H1 (cell line): ENCODE measurements around the gene SAP30L. TPM values are rescaled to one million over a fixed set of nuclear protein-coding genes. Genes with fewer than 3 reads are reported as not detected.

Experiments used
- CTCF ChIA-PET: fragments of 300-600 bp; sonication (Branson Sonifier 250); formaldehyde crosslinking; loops from one replicate; lab custom pipeline; 2021; ENCODE audit not compliant: partially characterized antibody; lab: Charles Lee
- POLR2A ChIA-PET: fragments of 300-600 bp; sonication (Branson Sonifier 250); formaldehyde crosslinking; loops from one replicate; lab custom pipeline; 2021; ENCODE audit warnings: inconsistent platforms; ENCODE audit not compliant: partially characterized antibody; lab: Charles Lee
- DNase-seq, 2 experiments: peaks; one replicate each; pipeline versions ENCODE4 v3.0.0 to v3.0.0-alpha.2; 2010 to 2022; ENCODE audit warnings: low spot score in 2 of 2, low read depth in 1 of 2, mixed read lengths in 1 of 2
- FAIRE-seq: peaks from 2 replicates; lab custom pipeline; 2011; peaks lifted over from hg19 to GRCh38; lab: Jason Lieb, UNC
- H2AFZ ChIP-seq: 2 replicates; pipeline ENCODE4 v1.8.1; 2012; ENCODE audit warnings: low read length, inconsistent platforms
- H2AK5ac ChIP-seq: 2 replicates; pipeline ENCODE4 v1.6.1; 2013; ENCODE audit warnings: low read depth, low read length
- H2BK120ac ChIP-seq: replicated peaks from 2 replicates; pipeline ENCODE3; 2013; ENCODE audit warnings: low read depth, low read length, inconsistent platforms
- H2BK12ac ChIP-seq: 2 replicates; pipeline ENCODE4 v1.6.1; 2013; ENCODE audit warnings: low read depth, low read length
- H2BK15ac ChIP-seq: 2 replicates; pipeline ENCODE4 v1.6.1; 2013; ENCODE audit warnings: low read length
- H2BK20ac ChIP-seq: 2 replicates; pipeline ENCODE4 v1.6.1; 2013; ENCODE audit warnings: low read length
- H2BK5ac ChIP-seq: 2 replicates; pipeline ENCODE4 v1.6.1; 2013; ENCODE audit warnings: low read depth, low read length
- H3K14ac ChIP-seq: 2 replicates; pipeline ENCODE4 v1.6.1; 2013; ENCODE audit warnings: inconsistent platforms; ENCODE audit not compliant: insufficient read length
- H3K18ac ChIP-seq: 2 replicates; pipeline ENCODE4 v1.6.1; 2013; ENCODE audit warnings: low read length; ENCODE audit errors: extremely low read depth
- H3K23ac ChIP-seq: 2 replicates; pipeline ENCODE4 v1.6.1; 2013; ENCODE audit warnings: inconsistent platforms; ENCODE audit not compliant: insufficient read length
- H3K23me2 ChIP-seq: 2 replicates; pipeline ENCODE4 v1.6.1; 2013; ENCODE audit warnings: low read depth, low read length
- H3K27ac ChIP-seq: 2 replicates; pipeline ENCODE4 v1.6.1; 2011; ENCODE audit warnings: low read depth, low read length, inconsistent platforms
- H3K27me3 ChIP-seq, 4 experiments: replicated peaks in 1 of 4; 1 replicate in 1 of 4; 2 replicates in 3 of 4; pipeline versions ENCODE4 v1.6.1 to v1.8.1; 2011 to 2013; ENCODE audit warnings: low read length in 3 of 4, mild to moderate bottlenecking in 3 of 4, inconsistent platforms in 2 of 4, mixed read lengths in 2 of 4, moderate library complexity in 1 of 4; ENCODE audit not compliant: control insufficient read depth in 3 of 4, insufficient read depth in 3 of 4; ENCODE audit errors: extremely low read depth in 1 of 4
- H3K36me3 ChIP-seq, 4 experiments: 2 replicates each; pipeline versions ENCODE4 v1.6.1 to v1.8.1; 2011 to 2013; ENCODE audit warnings: mild to moderate bottlenecking in 4 of 4, low read length in 3 of 4, moderate library complexity in 2 of 4, control low read depth in 1 of 4, inconsistent platforms in 1 of 4; ENCODE audit not compliant: insufficient read depth in 4 of 4, control insufficient read depth in 2 of 4
- H3K4ac ChIP-seq: replicated peaks from 2 replicates; pipeline ENCODE3; 2013; ENCODE audit warnings: low read length, low read depth, mixed read lengths, inconsistent platforms; ENCODE audit not compliant: insufficient read length
- H3K4me1 ChIP-seq, 4 experiments: replicated peaks in 1 of 4; 1 replicate in 1 of 4; 2 replicates in 3 of 4; pipeline versions ENCODE4 v1.6.1 to v1.8.1; 2011 to 2013; ENCODE audit warnings: low read length in 3 of 4, inconsistent platforms in 2 of 4, mixed read lengths in 1 of 4; ENCODE audit not compliant: insufficient read depth in 4 of 4, control insufficient read depth in 3 of 4
- H3K4me2 ChIP-seq, 2 experiments: 2 replicates each; pipeline versions ENCODE4 v1.6.1 to v1.8.1; 2011 to 2013; ENCODE audit warnings: low read depth in 2 of 2, low read length in 2 of 2, control low read depth in 1 of 2, inconsistent platforms in 1 of 2, mild to moderate bottlenecking in 1 of 2; ENCODE audit not compliant: insufficient read depth in 1 of 2
- H3K4me3 ChIP-seq, 4 experiments: fragments of 200-600, 300-600 bp in 1 of 4; sonication (generic), shearing (Covaris generic), sonication (Bioruptor Twin) in 1 of 4; 2 replicates each; pipeline versions ENCODE4 v1.5.1 to v1.8.1; 2011 to 2016; ENCODE audit warnings: low read length in 4 of 4, low read depth in 3 of 4, control low read depth in 2 of 4, inconsistent platforms in 2 of 4, mild to moderate bottlenecking in 2 of 4, mixed read lengths in 1 of 4, moderate library complexity in 1 of 4; ENCODE audit not compliant: insufficient read depth in 2 of 4; ENCODE audit errors: extremely low read depth in 1 of 4
- H3K56ac ChIP-seq: replicated peaks from 2 replicates; pipeline ENCODE3; 2013; ENCODE audit warnings: low read depth, mild to moderate bottlenecking, mixed read lengths, low read length, inconsistent platforms; ENCODE audit not compliant: insufficient read length
- H3K79me1 ChIP-seq: 2 replicates; pipeline ENCODE4 v1.6.1; 2013; ENCODE audit warnings: low read depth, low read length, control low read depth
- H3K79me2 ChIP-seq, 2 experiments: 2 replicates each; pipeline versions ENCODE4 v1.6.1 to v1.8.1; 2012 to 2013; ENCODE audit warnings: low read length in 2 of 2, mild to moderate bottlenecking in 2 of 2, inconsistent platforms in 1 of 2; ENCODE audit not compliant: insufficient read depth in 2 of 2, control insufficient read depth in 1 of 2
- H3K9ac ChIP-seq, 4 experiments: replicated peaks in 1 of 4; 1 replicate in 1 of 4; 2 replicates in 3 of 4; pipeline versions ENCODE4 v1.6.1 to v1.8.1; 2011 to 2013; ENCODE audit warnings: low read depth in 3 of 4, low read length in 3 of 4, control low read depth in 2 of 4, mild to moderate bottlenecking in 2 of 4, moderate library complexity in 2 of 4, inconsistent platforms in 1 of 4; ENCODE audit errors: extremely low read depth in 1 of 4
- H3K9me3 ChIP-seq, 2 experiments: 2 replicates each; pipeline versions ENCODE4 v1.6.1 to v1.8.1; 2012 to 2013; ENCODE audit warnings: mild to moderate bottlenecking in 2 of 2, moderate library complexity in 2 of 2, control low read depth in 1 of 2, inconsistent platforms in 1 of 2, low read depth in 1 of 2, low read length in 1 of 2, mixed read lengths in 1 of 2; ENCODE audit not compliant: insufficient read depth in 2 of 2
- H4K20me1 ChIP-seq, 2 experiments: replicated peaks in 1 of 2; 2 replicates each; pipeline versions ENCODE3 to v1.8.1; 2011 to 2013; ENCODE audit warnings: inconsistent platforms in 2 of 2, low read length in 2 of 2, mild to moderate bottlenecking in 1 of 2; ENCODE audit not compliant: insufficient read depth in 2 of 2, control insufficient read depth in 1 of 2
- H4K5ac ChIP-seq: 2 replicates; pipeline ENCODE4 v1.6.1; 2013; ENCODE audit warnings: low read length, low read depth, mixed read lengths, inconsistent platforms; ENCODE audit not compliant: insufficient read length
- H4K8ac ChIP-seq: 2 replicates; pipeline ENCODE4 v1.8.0; 2013; ENCODE audit warnings: mild to moderate bottlenecking, moderate library complexity, low read length, inconsistent platforms; ENCODE audit not compliant: insufficient read depth; ENCODE audit errors: extremely low read depth
- H4K91ac ChIP-seq: replicated peaks from 2 replicates; pipeline ENCODE3; 2013; ENCODE audit warnings: low read length, mixed read lengths, inconsistent platforms; ENCODE audit not compliant: insufficient read length
- WGBS, 2 experiments: shearing (Covaris generic) in 1 of 2; methylation state at CpG; one replicate each; pipeline versions ENCODE4 v1.1.6 to v1.1.7; 2013 to 2015; ENCODE audit warnings: low lambda C conversion rate in 2 of 2, mixed read lengths in 2 of 2, inconsistent platforms in 1 of 2, low coverage in 1 of 2, missing lambda C conversion rate in 1 of 2; ENCODE audit not compliant: insufficient replicate concordance in 2 of 2, insufficient coverage in 1 of 2, insufficient read length in 1 of 2; ENCODE audit errors: extremely low coverage in 1 of 2, missing lambda C conversion rate in 1 of 2; 5-methylcytosine and 5-hydroxymethylcytosine counted together
- polyA plus RNA-seq, 7 experiments: library from polyadenylated mRNA; depleted of rRNA in 3 of 7; stranded (reverse) in 5 of 7; unstranded in 2 of 7; fragments of >200 nt in 5 of 7; fragments of 200-250 nt in 2 of 7; gene quantifications; 1 replicate in 5 of 7; 2 replicates in 1 of 7; 4 replicates in 1 of 7; pipeline versions ENCODE4 v1.2.1 to v1.2.3, GENCODE V29; 2011 to 2013; ENCODE audit warnings: missing spikeins in 2 of 7, mixed read lengths in 2 of 7
- total RNA-seq: library from RNA; stranded (reverse); fragmentation: NEBNext Ultra II Directional; extraction: Animal tissue kit (Norgen Biotek cat#: 25700); gene quantifications from 2 replicates; pipeline ENCODE4 v1.2.1, GENCODE V29; 2021
- TF ChIP-seq, protein P1 (sequence below), 3 experiments: IDR thresholded peaks; 1 replicate in 2 of 3; 2 replicates in 1 of 3; pipeline versions ENCODE4 v1.5.1 to v1.6.1; 2011; ENCODE audit warnings: low read length in 3 of 3, mild to moderate bottlenecking in 3 of 3, inconsistent platforms in 2 of 3, low read depth in 1 of 3, moderate library complexity in 1 of 3; ENCODE audit not compliant: insufficient read depth in 1 of 3; ENCODE audit errors: control extremely low read depth in 1 of 3

SAP30L gene
- total and polyA plus RNA-seq, 2 of the 8 experiments (the other 6 are each of a cell fraction or from before 2014, with no cell fraction given), result 12.2 to 31.5 TPM

GRCh38 chr5:154470137-154470536 lies 24.3 kb downstream of the SAP30L start:
- TF ChIP-seq, protein P1, sequence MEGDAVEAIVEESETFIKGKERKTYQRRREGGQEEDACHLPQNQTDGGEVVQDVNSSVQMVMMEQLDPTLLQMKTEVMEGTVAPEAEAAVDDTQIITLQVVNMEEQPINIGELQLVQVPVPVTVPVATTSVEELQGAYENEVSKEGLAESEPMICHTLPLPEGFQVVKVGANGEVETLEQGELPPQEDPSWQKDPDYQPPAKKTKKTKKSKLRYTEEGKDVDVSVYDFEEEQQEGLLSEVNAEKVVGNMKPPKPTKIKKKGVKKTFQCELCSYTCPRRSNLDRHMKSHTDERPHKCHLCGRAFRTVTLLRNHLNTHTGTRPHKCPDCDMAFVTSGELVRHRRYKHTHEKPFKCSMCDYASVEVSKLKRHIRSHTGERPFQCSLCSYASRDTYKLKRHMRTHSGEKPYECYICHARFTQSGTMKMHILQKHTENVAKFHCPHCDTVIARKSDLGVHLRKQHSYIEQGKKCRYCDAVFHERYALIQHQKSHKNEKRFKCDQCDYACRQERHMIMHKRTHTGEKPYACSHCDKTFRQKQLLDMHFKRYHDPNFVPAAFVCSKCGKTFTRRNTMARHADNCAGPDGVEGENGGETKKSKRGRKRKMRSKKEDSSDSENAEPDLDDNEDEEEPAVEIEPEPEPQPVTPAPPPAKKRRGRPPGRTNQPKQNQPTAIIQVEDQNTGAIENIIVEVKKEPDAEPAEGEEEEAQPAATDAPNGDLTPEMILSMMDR (IDR thresholded peaks at IDR 0.05; ENCODE audit: control extremely low read depth in 1 of 3, insufficient read depth in 1 of 3, low read depth in 1 of 3, low read length in 3 of 3), result no peak
- TF ChIP-seq, all 59 proteins: peak for 0
- no peak overlapping the region for H3K23ac ChIP-seq
- H2BK20ac ChIP-seq, result no peak overlapping the region
- H3K56ac ChIP-seq, result no peak overlapping the region
- no peak overlapping the region for H3K9ac ChIP-seq
- no peak overlapping the region for H3K4ac ChIP-seq
- no peaks in the 10 kb centered on the region for H3K79me1 ChIP-seq
- no peak overlapping the region for H2BK5ac ChIP-seq
- no peak overlapping the region for H2AFZ ChIP-seq
- H3K14ac ChIP-seq, result no peak overlapping the region
- no peak overlapping the region for H2BK120ac ChIP-seq
- H3K18ac ChIP-seq, result no peak overlapping the region
- H2BK12ac ChIP-seq, result no peak overlapping the region
- H3K36me3 ChIP-seq, result no peaks in the 10 kb centered on the region
- H4K91ac ChIP-seq, result no peak overlapping the region
- H4K5ac ChIP-seq, result no peak overlapping the region
- H3K27ac ChIP-seq, result no peak overlapping the region
- no peak overlapping the region for H3K4me3 ChIP-seq
- no peak for FAIRE-seq
- H3K4me1 ChIP-seq, result peaks cover 5 to 15% (median 6%) of the 10 kb centered on the region in 4 experiments; a peak in 6 of 7 replicates
- WGBS, 2 experiments, result 57% methylated on average over 2 of the region's 2 CpGs; no CpG with 5 or more reads in 1 of the 2 experiments
- POLR2A ChIA-PET, result interaction anchor here (2.1 kb wide), 1 partner anchor 141 kb away, joined by 5 read pairs; no protein-coding TSS in a partner anchor
- no peak overlapping the region for H3K4me2 ChIP-seq
- CTCF ChIA-PET, result interaction anchor here (0.8 to 16.1 kb wide), 6 partner anchors 14 to 141 kb away, joined by 3 to 273 read pairs (median 48); no protein-coding TSS in a partner anchor
- no peak overlapping the region for H4K8ac ChIP-seq
- H2BK15ac ChIP-seq, result no peak overlapping the region
- H2AK5ac ChIP-seq, result no peak overlapping the region
- no peaks in the 10 kb centered on the region for H3K9me3 ChIP-seq
- H3K27me3 ChIP-seq, result peaks cover 60 to 80% (median 71%) of the 10 kb centered on the region in 4 experiments
- peaks cover 11 to 16% of the 10 kb centered on the region in 2 experiments for H4K20me1 ChIP-seq
- no peak for DNase-seq
- no peaks in the 10 kb centered on the region for H3K79me2 ChIP-seq
- H3K23me2 ChIP-seq, result peaks cover 3% of the 10 kb centered on the region; the same call in 1 of the 2 replicates
